WTC11 (cell line): ENCODE measurements around the gene MICAL3.

ENCODE experiments used
- JAZF1 ChIP-seq: fragments of 250-450 bp; sonication (Bioruptor Pico); IDR thresholded peaks from 2 replicates; pipeline ENCODE4 v1.9.0; 2021; ENCODE audit warnings: moderate library complexity, mild to moderate bottlenecking, inconsistent platforms
- NR1H2 ChIP-seq: sonication (generic); formaldehyde crosslinking; IDR thresholded peaks from 2 replicates; pipeline ENCODE4 v1.9.0; 2021; ENCODE audit warnings: mild to moderate bottlenecking, moderate library complexity, missing genetic modification reagents
- ZNF121 ChIP-seq: sonication (generic); formaldehyde crosslinking; IDR thresholded peaks from 2 replicates; pipeline ENCODE4 v1.8.0; 2023; ENCODE audit warnings: missing genetic modification reagents
- TF ChIP-seq, protein P1 (sequence below): fragments of 200-600 bp; IDR thresholded peaks from 2 replicates; pipeline ENCODE4 v1.8.0; 2022; ENCODE audit warnings: antibody characterized with exemption
- TF ChIP-seq, protein P2 (sequence below): sonication (generic); formaldehyde crosslinking; IDR thresholded peaks from 2 replicates; pipeline ENCODE4 v1.8.0; 2022; ENCODE audit warnings: missing genetic modification reagents
- TF ChIP-seq, protein P3 (sequence below): sonication (generic); formaldehyde crosslinking; IDR thresholded peaks from 2 replicates; pipeline ENCODE4 v1.8.0; 2022; ENCODE audit warnings: mild to moderate bottlenecking, missing genetic modification reagents
- TF ChIP-seq, protein P4 (sequence below): fragments of 250-450 bp; sonication (Bioruptor Pico); IDR thresholded peaks from 2 replicates; pipeline ENCODE4 v1.9.0; 2021; ENCODE audit warnings: mild to moderate bottlenecking

DNA sequence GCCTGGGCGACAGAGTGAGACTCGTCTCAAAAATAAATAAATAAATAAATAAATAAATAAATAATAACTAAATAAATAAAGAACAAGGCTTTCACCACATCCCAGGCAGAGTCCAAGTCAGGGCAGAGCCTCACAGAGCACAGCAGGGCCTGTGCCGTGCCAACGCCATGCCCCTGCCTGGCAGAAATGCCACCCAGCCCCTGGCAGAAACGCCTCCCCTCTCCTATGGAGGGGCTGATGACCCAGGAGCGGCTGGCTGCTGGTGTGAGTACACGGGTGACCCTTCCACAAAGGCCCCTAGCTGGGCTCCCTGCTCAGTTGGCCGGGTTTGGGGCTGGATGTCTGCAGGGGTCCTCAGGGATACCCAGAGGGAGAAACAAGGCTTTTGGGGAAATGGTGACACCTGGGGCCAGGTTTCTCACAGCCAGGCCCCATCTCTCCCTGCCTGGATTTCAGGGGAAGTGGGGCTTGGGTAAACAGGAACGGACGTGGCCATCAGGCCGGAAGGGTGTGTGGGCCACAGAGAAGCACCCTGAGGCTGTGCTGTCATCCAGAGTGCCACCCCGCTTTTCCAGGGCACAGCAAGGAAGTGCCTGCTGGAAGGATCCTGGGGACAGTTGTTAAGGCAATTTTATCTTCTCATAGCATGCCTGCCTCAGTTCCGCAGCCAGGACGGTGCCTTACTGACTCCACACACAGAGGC lies 255.2 kb downstream of the MICAL3 start:
- TF ChIP-seq, protein P1, sequence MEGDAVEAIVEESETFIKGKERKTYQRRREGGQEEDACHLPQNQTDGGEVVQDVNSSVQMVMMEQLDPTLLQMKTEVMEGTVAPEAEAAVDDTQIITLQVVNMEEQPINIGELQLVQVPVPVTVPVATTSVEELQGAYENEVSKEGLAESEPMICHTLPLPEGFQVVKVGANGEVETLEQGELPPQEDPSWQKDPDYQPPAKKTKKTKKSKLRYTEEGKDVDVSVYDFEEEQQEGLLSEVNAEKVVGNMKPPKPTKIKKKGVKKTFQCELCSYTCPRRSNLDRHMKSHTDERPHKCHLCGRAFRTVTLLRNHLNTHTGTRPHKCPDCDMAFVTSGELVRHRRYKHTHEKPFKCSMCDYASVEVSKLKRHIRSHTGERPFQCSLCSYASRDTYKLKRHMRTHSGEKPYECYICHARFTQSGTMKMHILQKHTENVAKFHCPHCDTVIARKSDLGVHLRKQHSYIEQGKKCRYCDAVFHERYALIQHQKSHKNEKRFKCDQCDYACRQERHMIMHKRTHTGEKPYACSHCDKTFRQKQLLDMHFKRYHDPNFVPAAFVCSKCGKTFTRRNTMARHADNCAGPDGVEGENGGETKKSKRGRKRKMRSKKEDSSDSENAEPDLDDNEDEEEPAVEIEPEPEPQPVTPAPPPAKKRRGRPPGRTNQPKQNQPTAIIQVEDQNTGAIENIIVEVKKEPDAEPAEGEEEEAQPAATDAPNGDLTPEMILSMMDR = no peak
- no peak for TF ChIP-seq JAZF1 (CRISPR knock-in tag)
- no peak for TF ChIP-seq NR1H2 (CRISPR knock-in tag)
- TF ChIP-seq, protein P2, sequence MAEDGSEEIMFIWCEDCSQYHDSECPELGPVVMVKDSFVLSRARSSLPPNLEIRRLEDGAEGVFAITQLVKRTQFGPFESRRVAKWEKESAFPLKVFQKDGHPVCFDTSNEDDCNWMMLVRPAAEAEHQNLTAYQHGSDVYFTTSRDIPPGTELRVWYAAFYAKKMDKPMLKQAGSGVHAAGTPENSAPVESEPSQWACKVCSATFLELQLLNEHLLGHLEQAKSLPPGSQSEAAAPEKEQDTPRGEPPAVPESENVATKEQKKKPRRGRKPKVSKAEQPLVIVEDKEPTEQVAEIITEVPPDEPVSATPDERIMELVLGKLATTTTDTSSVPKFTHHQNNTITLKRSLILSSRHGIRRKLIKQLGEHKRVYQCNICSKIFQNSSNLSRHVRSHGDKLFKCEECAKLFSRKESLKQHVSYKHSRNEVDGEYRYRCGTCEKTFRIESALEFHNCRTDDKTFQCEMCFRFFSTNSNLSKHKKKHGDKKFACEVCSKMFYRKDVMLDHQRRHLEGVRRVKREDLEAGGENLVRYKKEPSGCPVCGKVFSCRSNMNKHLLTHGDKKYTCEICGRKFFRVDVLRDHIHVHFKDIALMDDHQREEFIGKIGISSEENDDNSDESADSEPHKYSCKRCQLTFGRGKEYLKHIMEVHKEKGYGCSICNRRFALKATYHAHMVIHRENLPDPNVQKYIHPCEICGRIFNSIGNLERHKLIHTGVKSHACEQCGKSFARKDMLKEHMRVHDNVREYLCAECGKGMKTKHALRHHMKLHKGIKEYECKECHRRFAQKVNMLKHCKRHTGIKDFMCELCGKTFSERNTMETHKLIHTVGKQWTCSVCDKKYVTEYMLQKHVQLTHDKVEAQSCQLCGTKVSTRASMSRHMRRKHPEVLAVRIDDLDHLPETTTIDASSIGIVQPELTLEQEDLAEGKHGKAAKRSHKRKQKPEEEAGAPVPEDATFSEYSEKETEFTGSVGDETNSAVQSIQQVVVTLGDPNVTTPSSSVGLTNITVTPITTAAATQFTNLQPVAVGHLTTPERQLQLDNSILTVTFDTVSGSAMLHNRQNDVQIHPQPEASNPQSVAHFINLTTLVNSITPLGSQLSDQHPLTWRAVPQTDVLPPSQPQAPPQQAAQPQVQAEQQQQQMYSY = no peak
- TF ChIP-seq, protein P3, sequence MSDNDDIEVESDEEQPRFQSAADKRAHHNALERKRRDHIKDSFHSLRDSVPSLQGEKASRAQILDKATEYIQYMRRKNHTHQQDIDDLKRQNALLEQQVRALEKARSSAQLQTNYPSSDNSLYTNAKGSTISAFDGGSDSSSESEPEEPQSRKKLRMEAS = no peak
- TF ChIP-seq ZNF121 (CRISPR knock-in tag) = no peak
- TF ChIP-seq, protein P4, sequence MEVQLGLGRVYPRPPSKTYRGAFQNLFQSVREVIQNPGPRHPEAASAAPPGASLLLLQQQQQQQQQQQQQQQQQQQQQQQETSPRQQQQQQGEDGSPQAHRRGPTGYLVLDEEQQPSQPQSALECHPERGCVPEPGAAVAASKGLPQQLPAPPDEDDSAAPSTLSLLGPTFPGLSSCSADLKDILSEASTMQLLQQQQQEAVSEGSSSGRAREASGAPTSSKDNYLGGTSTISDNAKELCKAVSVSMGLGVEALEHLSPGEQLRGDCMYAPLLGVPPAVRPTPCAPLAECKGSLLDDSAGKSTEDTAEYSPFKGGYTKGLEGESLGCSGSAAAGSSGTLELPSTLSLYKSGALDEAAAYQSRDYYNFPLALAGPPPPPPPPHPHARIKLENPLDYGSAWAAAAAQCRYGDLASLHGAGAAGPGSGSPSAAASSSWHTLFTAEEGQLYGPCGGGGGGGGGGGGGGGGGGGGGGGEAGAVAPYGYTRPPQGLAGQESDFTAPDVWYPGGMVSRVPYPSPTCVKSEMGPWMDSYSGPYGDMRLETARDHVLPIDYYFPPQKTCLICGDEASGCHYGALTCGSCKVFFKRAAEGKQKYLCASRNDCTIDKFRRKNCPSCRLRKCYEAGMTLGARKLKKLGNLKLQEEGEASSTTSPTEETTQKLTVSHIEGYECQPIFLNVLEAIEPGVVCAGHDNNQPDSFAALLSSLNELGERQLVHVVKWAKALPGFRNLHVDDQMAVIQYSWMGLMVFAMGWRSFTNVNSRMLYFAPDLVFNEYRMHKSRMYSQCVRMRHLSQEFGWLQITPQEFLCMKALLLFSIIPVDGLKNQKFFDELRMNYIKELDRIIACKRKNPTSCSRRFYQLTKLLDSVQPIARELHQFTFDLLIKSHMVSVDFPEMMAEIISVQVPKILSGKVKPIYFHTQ (CRISPR knock-in tag) = no peak
